H1 (cell line): ENCODE measurements around the gene GPR17. TPM values are rescaled to one million over a fixed set of nuclear protein-coding genes. Genes with fewer than 3 reads are reported as not detected.

Experiments
- CHD2 ChIP-seq: IDR thresholded peaks from 2 replicates; pipeline ENCODE4 v1.6.1; 2012; ENCODE audit warnings: low read length, improper control_type of control experiment
- CTBP2 ChIP-seq: IDR thresholded peaks from 2 replicates; pipeline ENCODE4 v1.7.0; 2011; ENCODE audit warnings: borderline replicate concordance, mild to moderate bottlenecking, moderate library complexity, mixed read lengths, low read length; ENCODE audit not compliant: insufficient read depth, insufficient read length
- GABPA ChIP-seq: IDR thresholded peaks from 2 replicates; pipeline ENCODE4 v1.6.1; 2011; ENCODE audit warnings: mild to moderate bottlenecking, low read length, moderate library complexity, borderline replicate concordance; ENCODE audit not compliant: insufficient read depth
- POLR2A ChIP-seq, 2 experiments: IDR thresholded peaks; 1 replicate in 1 of 2; 2 replicates in 1 of 2; pipeline ENCODE4 v1.6.1; 2011; ENCODE audit warnings: low read depth in 2 of 2, low read length in 2 of 2, mild to moderate bottlenecking in 2 of 2; ENCODE audit errors: control extremely low read depth in 1 of 2
- POLR2AphosphoS5 ChIP-seq: IDR thresholded peaks from 2 replicates; pipeline ENCODE4 v1.6.1; 2011; ENCODE audit warnings: low read depth, low read length
- RNF2 ChIP-seq: fragments of 200-900, 300-1000 bp; sonication (generic); IDR thresholded peaks from 2 replicates; pipeline ENCODE4 v1.7.1; 2016; ENCODE audit warnings: borderline replicate concordance, low read depth, mild to moderate bottlenecking, antibody characterized with exemption, low read length; ENCODE audit not compliant: poor library complexity, severe bottlenecking; ENCODE audit errors: missing control alignments
- USF2 ChIP-seq: IDR thresholded peaks from 2 replicates; pipeline ENCODE4 v1.6.1; 2011; ENCODE audit warnings: low read length, improper control_type of control experiment
- polyA plus RNA-seq, 7 experiments: library from polyadenylated mRNA; depleted of rRNA in 3 of 7; stranded (reverse) in 5 of 7; unstranded in 2 of 7; fragments of >200 nt in 5 of 7; fragments of 200-250 nt in 2 of 7; gene quantifications; 1 replicate in 5 of 7; 2 replicates in 1 of 7; 4 replicates in 1 of 7; pipeline versions ENCODE4 v1.2.1 to v1.2.3, GENCODE V29; 2011 to 2013; ENCODE audit warnings: missing spikeins in 2 of 7, mixed read lengths in 2 of 7
- total RNA-seq: library from RNA; stranded (reverse); fragmentation: NEBNext Ultra II Directional; extraction: Animal tissue kit (Norgen Biotek cat#: 25700); gene quantifications from 2 replicates; pipeline ENCODE4 v1.2.1, GENCODE V29; 2021

Gene GPR17
- total and polyA plus RNA-seq, 2 of the 8 experiments (the other 6 are each of a cell fraction or from before 2014, with no cell fraction given): 0.03 TPM; not detected in 1

- TF ChIP-seq CTBP2: no peak
- no peak for TF ChIP-seq POLR2AphosphoS5
- TF ChIP-seq RNF2: no peak
- TF ChIP-seq CHD2: no peak
- no peak for TF ChIP-seq USF2
- TF ChIP-seq GABPA: no peak
- TF ChIP-seq POLR2A (IDR thresholded peaks at IDR 0.05; ENCODE audit: control extremely low read depth in 1 of 2, low read depth in 2 of 2, low read length in 2 of 2): no peak
Measured at GRCh38 chr2:127660291-127660578, 14.3 kb downstream of the GPR17 start (continued).
